Karpas-422 (cell line): ENCODE data around the gene ATP2B3. TPM values are rescaled to one million over a fixed set of nuclear protein-coding genes. Genes with fewer than 3 reads are reported as not detected.

Experiments used
- DNase-seq: peaks from one replicate; pipeline ENCODE4 v3.0.0-alpha.2; 2015
- H2AFZ ChIP-seq: fragments of 200-600 bp; sonication (generic); 2 replicates; pipeline ENCODE4 v1.6.1; 2014; ENCODE audit warnings: antibody characterized with exemption, low read length, mixed read lengths
- H3K27ac ChIP-seq: fragments of 200-600 bp; sonication (generic); 2 replicates; pipeline ENCODE4 v1.5.1; 2014; ENCODE audit warnings: mild to moderate bottlenecking, low read length, moderate library complexity
- H3K27me3 ChIP-seq: fragments of 200-600 bp; sonication (generic); 2 replicates; pipeline ENCODE4 v1.6.1; 2014; ENCODE audit warnings: low read length, mixed read lengths
- H3K36me3 ChIP-seq: fragments of 200-600 bp; sonication (generic); 2 replicates; pipeline ENCODE4 v1.6.1; 2014; ENCODE audit warnings: low read length, mixed read lengths; ENCODE audit not compliant: insufficient read depth
- H3K4me1 ChIP-seq: fragments of 200-600 bp; sonication (generic); 2 replicates; pipeline ENCODE4 v1.6.1; 2014; ENCODE audit warnings: mild to moderate bottlenecking, low read length, mixed read lengths
- H3K4me2 ChIP-seq: fragments of 200-600 bp; sonication (generic); 2 replicates; pipeline ENCODE4 v1.6.1; 2014; ENCODE audit warnings: low read length, low read depth, mild to moderate bottlenecking; ENCODE audit not compliant: poor library complexity, severe bottlenecking
- H3K4me3 ChIP-seq: fragments of 200-600 bp; sonication (generic); 2 replicates; pipeline ENCODE4 v1.5.1; 2014; ENCODE audit warnings: mild to moderate bottlenecking, antibody characterized with exemption, low read length, mixed read lengths
- H3K79me2 ChIP-seq: fragments of 200-600 bp; sonication (generic); 2 replicates; pipeline ENCODE4 v1.6.1; 2014; ENCODE audit warnings: mild to moderate bottlenecking, low read length, mixed read lengths
- H3K9ac ChIP-seq: fragments of 200-600 bp; sonication (generic); 2 replicates; pipeline ENCODE4 v1.6.0; 2014; ENCODE audit warnings: low read length
- H3K9me2 ChIP-seq: fragments of 200-600 bp; sonication (generic), shearing (Covaris generic); replicated peaks from 2 replicates; pipeline ENCODE4 v1.6.0; 2014; ENCODE audit warnings: mild to moderate bottlenecking, low read length, moderate library complexity; ENCODE audit not compliant: insufficient read depth
- H3K9me3 ChIP-seq: fragments of 300-700, 200-600 bp; sonication (generic); 2 replicates; pipeline ENCODE4 v1.6.1; 2014; ENCODE audit warnings: low read length, mixed read lengths
- H4K20me1 ChIP-seq: fragments of 200-600 bp; sonication (generic); 2 replicates; pipeline ENCODE4 v1.6.1; 2014; ENCODE audit warnings: mild to moderate bottlenecking, antibody characterized with exemption, low read length, low read depth; ENCODE audit not compliant: insufficient read depth
- total RNA-seq: library from RNA; depleted of rRNA; stranded (reverse); fragments of >200 nt; shearing (Covaris generic); gene quantifications from 2 replicates; pipeline ENCODE4 v1.2.3, GENCODE V29; 2014; ENCODE audit warnings: low replicate concordance

ATP2B3 gene
- total RNA-seq, 1 experiment from 2014 or later, result not detected

DNA sequence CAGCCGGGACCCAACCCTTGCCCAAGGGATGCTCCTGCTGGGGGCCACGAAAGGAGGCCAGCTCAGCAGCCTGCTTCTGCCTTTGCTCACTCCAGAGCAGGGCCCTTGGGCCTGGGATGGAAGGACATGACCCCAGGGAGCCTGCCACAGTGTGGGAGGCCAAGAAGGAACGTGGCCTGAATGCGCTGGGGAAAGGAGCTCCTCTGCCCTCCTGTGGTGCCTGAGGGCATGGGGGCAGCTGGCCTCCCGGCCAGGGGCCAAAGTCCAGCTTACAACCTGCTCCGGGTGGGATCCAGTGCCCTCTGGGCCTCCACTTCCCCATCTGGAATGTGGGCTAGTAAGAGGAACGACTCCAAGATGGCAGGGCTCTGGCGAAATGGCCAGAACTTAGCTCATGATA lies 2.0 kb upstream of the ATP2B3 start:
- Histone ChIP-seq H3K36me3 (no peaks in the 10 kb centered on the region), H3K9me2 (no peaks in the 10 kb centered on the region), H4K20me1 (no peaks in the 10 kb centered on the region), H2AFZ (no peak overlapping the region), H3K9me3 (no peaks in the 10 kb centered on the region), H3K4me3 (no peak overlapping the region), H3K4me1 (no peaks in the 10 kb centered on the region), H3K9ac (no peak overlapping the region), H3K79me2 (no peaks in the 10 kb centered on the region), H3K4me2 (no peak overlapping the region), H3K27me3 (no peaks in the 10 kb centered on the region), H3K27ac (no peak overlapping the region)
- no peak for DNase-seq

DNA sequence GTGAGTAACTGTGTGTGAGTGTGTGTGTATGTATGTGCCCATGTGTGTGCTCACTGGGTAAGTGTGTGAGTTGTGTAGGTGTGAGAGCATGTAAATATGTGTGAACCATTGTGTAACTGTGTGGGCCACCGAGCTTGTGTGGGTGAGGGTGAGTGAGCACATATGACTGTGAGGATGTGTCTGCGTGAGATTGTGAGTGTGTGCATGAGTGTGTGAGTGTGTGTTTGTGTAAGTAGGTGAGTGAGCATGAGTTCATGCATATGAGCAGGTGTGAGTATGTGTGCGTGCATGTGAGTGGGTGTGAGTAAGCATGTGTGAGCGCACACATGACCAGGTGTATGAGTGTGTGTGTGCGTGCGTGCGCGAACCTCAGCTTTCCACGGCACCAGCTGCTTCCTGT lies 1.4 kb upstream of the ATP2B3 start:
- Histone ChIP-seq H3K79me2 (no peaks in the 10 kb centered on the region), H3K27ac (no peak overlapping the region), H2AFZ (no peak overlapping the region), H3K9me3 (no peaks in the 10 kb centered on the region), H3K36me3 (no peaks in the 10 kb centered on the region), H3K4me2 (no peak overlapping the region), H3K27me3 (no peaks in the 10 kb centered on the region), H3K9ac (no peak overlapping the region), H3K4me1 (no peaks in the 10 kb centered on the region), H3K4me3 (no peak overlapping the region), H4K20me1 (no peaks in the 10 kb centered on the region), H3K9me2 (no peaks in the 10 kb centered on the region)
- DNase-seq, result no peak

DNA sequence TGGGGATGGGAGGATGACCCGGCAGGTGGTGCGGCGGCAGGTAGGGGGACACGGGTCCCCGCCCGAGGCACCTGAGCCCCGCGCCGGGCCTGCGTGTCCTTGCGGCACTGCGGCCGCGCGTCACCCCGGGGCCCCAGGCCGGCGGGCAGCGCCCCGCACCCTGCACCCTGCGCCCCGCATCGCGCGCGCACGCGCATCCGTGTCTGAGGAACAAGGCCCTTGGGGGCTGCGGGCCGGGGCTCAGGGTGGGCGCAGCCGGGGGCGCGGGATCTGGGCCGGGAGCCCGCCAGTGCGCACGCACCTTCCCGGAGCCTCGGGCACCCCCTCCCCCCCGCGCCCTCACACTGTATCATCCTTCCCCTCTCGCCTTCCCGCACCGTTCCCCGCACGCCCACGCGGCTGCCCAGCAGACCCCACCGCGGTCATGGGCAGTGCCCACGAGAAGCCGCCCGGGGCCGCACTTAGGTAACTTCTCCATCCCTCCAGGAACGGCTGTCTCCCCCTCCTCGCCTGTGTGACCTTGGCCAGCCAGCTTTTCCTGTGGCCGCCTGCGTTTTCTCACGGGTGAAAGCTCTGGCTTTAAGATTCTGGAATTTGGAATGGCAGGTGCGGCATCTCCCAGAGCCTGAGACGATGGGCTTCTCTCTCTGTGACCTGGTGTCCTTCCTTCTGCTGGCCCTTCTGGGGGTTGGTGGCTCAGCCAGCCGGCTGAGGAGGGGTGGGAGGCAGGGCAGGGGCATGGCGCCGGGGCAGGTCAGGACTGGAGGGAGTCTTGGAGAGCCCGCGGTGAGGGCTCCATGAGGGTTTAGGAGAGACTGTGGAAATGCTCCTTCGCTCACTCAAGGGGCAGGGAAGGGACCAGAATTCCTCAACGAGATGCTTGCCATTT lies 748 bp downstream of the ATP2B3 start:
- DNase-seq, result no peak
- Histone ChIP-seq H3K9me2 (no peaks in the 10 kb centered on the region), H3K4me1 (no peaks in the 10 kb centered on the region), H3K27ac (no peak overlapping the region), H3K4me2 (no peak overlapping the region), H3K4me3 (no peak overlapping the region), H2AFZ (no peak overlapping the region), H3K9ac (no peak overlapping the region), H3K79me2 (no peaks in the 10 kb centered on the region), H4K20me1 (no peaks in the 10 kb centered on the region), H3K36me3 (no peaks in the 10 kb centered on the region), H3K27me3 (no peaks in the 10 kb centered on the region), H3K9me3 (no peaks in the 10 kb centered on the region)

DNA sequence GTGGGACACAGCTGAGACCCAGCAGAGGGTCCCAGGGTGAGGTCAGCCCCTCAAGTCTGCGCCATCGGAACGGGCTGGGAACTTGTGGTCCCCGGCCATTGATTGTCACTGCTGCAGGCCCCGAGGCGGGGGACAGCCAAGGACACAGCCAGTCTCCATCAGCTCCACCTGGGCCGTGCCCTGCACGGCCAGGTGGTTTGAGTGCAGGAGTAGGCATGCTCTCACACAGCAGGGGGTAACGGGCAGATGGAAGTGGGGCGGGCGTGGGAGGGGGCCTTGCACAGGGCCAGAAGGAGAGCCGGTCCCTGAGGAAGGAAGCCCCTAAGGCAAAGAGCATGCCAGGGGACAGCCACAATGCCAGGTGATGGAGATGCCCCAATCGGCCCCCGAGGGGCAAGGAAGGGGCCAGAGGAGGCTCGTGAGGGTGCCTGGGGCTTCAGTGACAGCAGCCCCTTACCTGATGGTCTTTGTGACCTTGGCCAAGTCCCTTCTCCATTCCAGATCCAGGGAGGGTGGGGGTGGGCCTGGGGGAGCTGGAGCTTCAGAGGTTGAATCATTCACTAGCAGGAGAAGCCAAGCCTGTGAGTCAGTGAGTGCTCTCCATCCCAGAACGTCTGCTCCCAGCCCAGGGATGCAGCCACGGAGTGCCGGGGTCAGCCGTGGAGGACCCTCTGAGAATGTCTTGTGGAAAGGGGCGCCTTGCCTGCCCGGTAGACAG lies 2.3 kb downstream of the ATP2B3 start:
- no peaks in the 10 kb centered on the region for H3K27me3 ChIP-seq
- H3K36me3 ChIP-seq, result no peaks in the 10 kb centered on the region
- DNase-seq, result no peak
- H3K27ac ChIP-seq, result no peak overlapping the region
- no peaks in the 10 kb centered on the region for H3K4me1 ChIP-seq
- H3K9me3 ChIP-seq, result no peaks in the 10 kb centered on the region
- H3K9me2 ChIP-seq, result no peaks in the 10 kb centered on the region
- no peak overlapping the region for H3K9ac ChIP-seq
- no peak overlapping the region for H3K4me3 ChIP-seq
- H4K20me1 ChIP-seq, result no peaks in the 10 kb centered on the region
- no peaks in the 10 kb centered on the region for H3K79me2 ChIP-seq
- H3K4me2 ChIP-seq, result no peak overlapping the region
- H2AFZ ChIP-seq, result no peak overlapping the region

GRCh38 chrX:153520287-153520917 lies 3.0 kb downstream of the ATP2B3 start:
- Histone ChIP-seq H3K9ac (no peak overlapping the region), H3K79me2 (no peaks in the 10 kb centered on the region), H3K4me1 (no peaks in the 10 kb centered on the region), H3K27ac (no peak overlapping the region), H3K27me3 (no peaks in the 10 kb centered on the region), H3K4me3 (no peak overlapping the region), H4K20me1 (no peaks in the 10 kb centered on the region), H3K36me3 (no peaks in the 10 kb centered on the region), H2AFZ (no peak overlapping the region), H3K4me2 (no peak overlapping the region), H3K9me2 (no peaks in the 10 kb centered on the region), H3K9me3 (no peaks in the 10 kb centered on the region)
- DNase-seq, result no peak

DNA sequence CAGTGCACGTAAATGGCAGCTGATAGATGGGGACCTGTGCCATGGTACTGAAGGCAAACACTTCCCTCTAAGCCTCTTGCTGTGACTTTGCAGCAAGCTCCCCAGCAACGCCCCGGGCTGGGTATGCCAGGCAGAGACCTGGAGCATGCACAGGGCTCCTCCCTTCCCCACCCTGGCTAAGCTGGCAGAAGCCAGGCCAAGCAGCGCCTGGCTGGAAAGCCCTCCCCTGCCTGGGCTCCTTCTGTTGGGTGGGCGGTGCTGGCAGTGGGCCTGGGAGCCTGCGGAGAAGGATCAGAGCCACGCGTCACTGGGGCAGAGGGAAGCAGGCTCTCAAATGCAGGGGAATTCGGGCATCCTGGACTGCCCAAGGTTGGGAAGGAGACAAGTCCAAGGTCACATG lies 3.6 kb downstream of the ATP2B3 start:
- H3K27me3 ChIP-seq, result no peaks in the 10 kb centered on the region
- no peak for DNase-seq
- H3K4me2 ChIP-seq, result no peak overlapping the region
- no peaks in the 10 kb centered on the region for H3K79me2 ChIP-seq
- no peaks in the 10 kb centered on the region for H3K36me3 ChIP-seq
- H3K9ac ChIP-seq, result no peak overlapping the region
- no peaks in the 10 kb centered on the region for H4K20me1 ChIP-seq
- H2AFZ ChIP-seq, result no peak overlapping the region
- H3K9me3 ChIP-seq, result no peaks in the 10 kb centered on the region
- H3K9me2 ChIP-seq, result no peaks in the 10 kb centered on the region
- no peak overlapping the region for H3K4me3 ChIP-seq
- no peak overlapping the region for H3K27ac ChIP-seq
- H3K4me1 ChIP-seq, result no peaks in the 10 kb centered on the region

- no peaks in the 10 kb centered on the region for H3K27me3 ChIP-seq
- no peak for DNase-seq
- H3K27ac ChIP-seq, result no peak overlapping the region
- no peaks in the 10 kb centered on the region for H4K20me1 ChIP-seq
- no peaks in the 10 kb centered on the region for H3K36me3 ChIP-seq
- no peak overlapping the region for H2AFZ ChIP-seq
- no peaks in the 10 kb centered on the region for H3K79me2 ChIP-seq
- no peaks in the 10 kb centered on the region for H3K9me2 ChIP-seq
- no peak overlapping the region for H3K9ac ChIP-seq
- H3K4me1 ChIP-seq, result no peaks in the 10 kb centered on the region
- no peak overlapping the region for H3K4me2 ChIP-seq
- H3K4me3 ChIP-seq, result no peak overlapping the region
- H3K9me3 ChIP-seq, result no peaks in the 10 kb centered on the region
These were observed 4.8 kb downstream of the ATP2B3 start for GRCh38 chrX:153522259-153522658.

DNA sequence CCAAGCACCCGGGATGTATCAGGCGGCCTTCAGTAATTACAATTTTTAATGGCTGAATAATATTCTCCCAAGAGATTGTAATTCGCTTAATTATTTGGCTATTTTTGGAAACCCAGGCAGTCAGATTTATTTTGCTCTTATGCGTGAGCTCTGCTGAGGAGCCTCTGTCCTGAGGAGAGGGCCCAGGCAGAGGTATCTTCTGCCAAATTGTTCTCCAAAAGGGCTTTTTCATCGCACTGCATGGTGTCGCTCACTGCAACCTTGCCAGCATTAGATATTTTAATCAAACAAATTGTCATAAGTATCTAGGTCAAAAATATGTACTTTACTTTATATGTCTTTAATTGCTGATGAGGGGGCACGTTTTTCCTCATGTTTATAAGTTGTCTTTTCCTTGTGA lies 5.8 kb downstream of the ATP2B3 start:
- Histone ChIP-seq H3K27me3 (no peaks in the 10 kb centered on the region), H3K9ac (no peak overlapping the region), H3K9me3 (no peaks in the 10 kb centered on the region), H3K79me2 (no peaks in the 10 kb centered on the region), H3K4me1 (no peaks in the 10 kb centered on the region), H4K20me1 (no peaks in the 10 kb centered on the region), H3K9me2 (no peaks in the 10 kb centered on the region), H3K36me3 (no peaks in the 10 kb centered on the region), H3K27ac (no peak overlapping the region), H2AFZ (no peak overlapping the region), H3K4me2 (no peak overlapping the region), H3K4me3 (no peak overlapping the region)
- DNase-seq, result no peak
